Gastrocnemius medialis (tissue), 4 donors: Measurements from ENCODE around the gene SRBD1.

ENCODE experiments used
- POLR2A ChIP-seq, 2 donors: fragments of 450-650 bp; IDR thresholded peaks; one replicate each; pipeline ENCODE4 v1.6.1; 2017; ENCODE audit warnings: antibody characterized with exemption in 2 of 2, mild to moderate bottlenecking in 2 of 2, moderate library complexity in 2 of 2
- TF ChIP-seq, protein P1 (sequence below), 5 experiments: fragments of 450-650 bp in 3 of 5; fragments of 200-600 bp in 2 of 5; sonication (generic) in 2 of 5; IDR thresholded peaks in 4 of 5; conservative IDR thresholded peaks in 1 of 5; 1 replicate in 4 of 5; 2 replicates in 1 of 5; pipeline ENCODE4 v1.5.1; 2016 to 2019; ENCODE audit warnings: antibody characterized with exemption in 5 of 5, mild to moderate bottlenecking in 3 of 5, moderate library complexity in 3 of 5

GRCh38 chr2:45403036-45403435, 208.0 kb downstream of the SRBD1 start:
- TF ChIP-seq, protein P1, sequence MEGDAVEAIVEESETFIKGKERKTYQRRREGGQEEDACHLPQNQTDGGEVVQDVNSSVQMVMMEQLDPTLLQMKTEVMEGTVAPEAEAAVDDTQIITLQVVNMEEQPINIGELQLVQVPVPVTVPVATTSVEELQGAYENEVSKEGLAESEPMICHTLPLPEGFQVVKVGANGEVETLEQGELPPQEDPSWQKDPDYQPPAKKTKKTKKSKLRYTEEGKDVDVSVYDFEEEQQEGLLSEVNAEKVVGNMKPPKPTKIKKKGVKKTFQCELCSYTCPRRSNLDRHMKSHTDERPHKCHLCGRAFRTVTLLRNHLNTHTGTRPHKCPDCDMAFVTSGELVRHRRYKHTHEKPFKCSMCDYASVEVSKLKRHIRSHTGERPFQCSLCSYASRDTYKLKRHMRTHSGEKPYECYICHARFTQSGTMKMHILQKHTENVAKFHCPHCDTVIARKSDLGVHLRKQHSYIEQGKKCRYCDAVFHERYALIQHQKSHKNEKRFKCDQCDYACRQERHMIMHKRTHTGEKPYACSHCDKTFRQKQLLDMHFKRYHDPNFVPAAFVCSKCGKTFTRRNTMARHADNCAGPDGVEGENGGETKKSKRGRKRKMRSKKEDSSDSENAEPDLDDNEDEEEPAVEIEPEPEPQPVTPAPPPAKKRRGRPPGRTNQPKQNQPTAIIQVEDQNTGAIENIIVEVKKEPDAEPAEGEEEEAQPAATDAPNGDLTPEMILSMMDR (IDR thresholded peaks at IDR 0.05 in 4 of 5, conservative IDR thresholded peaks at IDR 0.05 in 1 of 5), result no peak
- no peak for TF ChIP-seq POLR2A (IDR thresholded peaks at IDR 0.05)
